ENCODE data around the gene MANBA.

DNA sequence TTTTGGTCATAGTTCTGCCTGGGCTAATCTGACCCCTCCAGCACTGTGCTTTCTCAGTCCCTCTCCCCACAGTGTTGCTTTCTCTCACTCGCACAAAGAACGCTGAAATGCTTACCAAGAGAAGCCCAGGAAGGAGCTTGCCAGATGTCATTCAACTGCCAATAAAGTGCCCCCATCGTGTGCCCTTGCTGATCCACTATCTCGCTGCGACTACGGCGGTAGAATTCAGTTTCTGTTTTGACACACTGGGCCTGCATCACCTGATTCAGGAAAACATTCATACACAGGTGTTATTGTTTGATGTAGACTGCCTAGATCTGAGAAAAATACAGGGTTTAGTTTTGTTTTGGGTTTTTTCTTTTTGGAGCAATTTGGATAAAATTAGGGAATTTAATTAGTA is 121.2 kb downstream of the MANBA start:
- TF ChIP-seq CREB1 (IDR thresholded peaks at IDR 0.05; ENCODE audit: low read depth) (no peak), RAD21 (IDR thresholded peaks at IDR 0.05; ENCODE audit: low read depth) (no peak), TAF1 (IDR thresholded peaks at IDR 0.05; ENCODE audit: low read depth) (no peak), MAX (IDR thresholded peaks at IDR 0.05) (no peak), EP300 (IDR thresholded peaks at IDR 0.05; ENCODE audit: borderline replicate concordance) (no peak)
